Choroid plexus epithelial cell (primary cell): ENCODE data around the gene BRI3BP.
A peak's percentile ranks its signal among the peaks of the same experiment; 100 is the strongest.

ENCODE experiments used
- DNase-seq: peaks from one replicate; pipeline ENCODE4 v3.0.0-alpha.2; 2010; ENCODE audit warnings: low read depth
- H3K4me3 ChIP-seq: 2 replicates; pipeline ENCODE4 v1.5.1; 2011; ENCODE audit warnings: low read depth, mild to moderate bottlenecking, control low read depth, low read length, moderate library complexity
- CTCF ChIP-seq: conservative IDR thresholded peaks from 2 replicates; pipeline ENCODE4 v1.5.1; 2011; ENCODE audit warnings: low read depth, mild to moderate bottlenecking, control low read depth, inconsistent platforms, low read length, moderate library complexity

BRI3BP gene

GRCh38 chr12:125032466-125033152, 39.2 kb downstream of the BRI3BP start:
- no peak for TF ChIP-seq CTCF

GRCh38 chr12:125033288-125033687, 39.8 kb downstream of the BRI3BP start:
- no peak overlapping the region for H3K4me3 ChIP-seq
- DNase-seq: no peak
- TF ChIP-seq CTCF: no peak

More at GRCh38 chr12:125032466-125033152, 39.2 kb downstream of the BRI3BP start:
- DNase-seq: no peak
- H3K4me3 ChIP-seq: no peak overlapping the region

- peak; percentile 7 for DNase-seq
- no peak overlapping the region for H3K4me3 ChIP-seq
- peak; percentile 28 for TF ChIP-seq CTCF
These were observed 45.7 kb downstream of the BRI3BP start for GRCh38 chr12:125038976-125039625.

GRCh38 chr12:125049093-125049458, 55.6 kb downstream of the BRI3BP start:
- H3K4me3 ChIP-seq: peak overlapping the region; percentile 85
- no peak for TF ChIP-seq CTCF

GRCh38 chr12:125050446-125050845, 57.0 kb downstream of the BRI3BP start:
- TF ChIP-seq CTCF: no peak
- no peak for DNase-seq
- H3K4me3 ChIP-seq: no peak overlapping the region

More at GRCh38 chr12:125049093-125049458, 55.6 kb downstream of the BRI3BP start:
- DNase-seq: no peak

- H3K4me3 ChIP-seq: no peak overlapping the region
- no peak for TF ChIP-seq CTCF
- no peak for DNase-seq
These were observed 57.4 kb downstream of the BRI3BP start for GRCh38 chr12:125050868-125051267.

- peak; percentile 26 for DNase-seq
- no peak for TF ChIP-seq CTCF
- no peak overlapping the region for H3K4me3 ChIP-seq
These were observed 60.4 kb downstream of the BRI3BP start for GRCh38 chr12:125053821-125054220.
